HEK293 (cell line): Measurements from ENCODE around the gene S100PBP.

Source experiments
- CTCF ChIA-PET: fragments of 350-600 bp; formaldehyde crosslinking; extraction: SDS; loops from one replicate; lab custom pipeline; 2021; ENCODE audit warnings: antibody characterized with exemption; lab: Yijun Ruan, JAX
- POLR2A ChIA-PET: fragments of 300-600 bp; formaldehyde crosslinking; extraction: SDS; loops from one replicate; lab custom pipeline; 2020; ENCODE audit warnings: antibody characterized with exemption, inconsistent platforms; lab: Yijun Ruan, JAX
- H3K27ac ChIP-seq: fragments of 200-500 bp; sonication (Bioruptor generic); 2 replicates; pipeline ENCODE4 v1.5.1; 2014; ENCODE audit warnings: low read depth, low read length, control low read depth, inconsistent platforms; ENCODE audit errors: extremely low read depth
- H3K36me3 ChIP-seq, 2 experiments: fragments of 200-500 bp in 1 of 2; sonication (Bioruptor generic) in 1 of 2; 1 replicate in 1 of 2; 2 replicates in 1 of 2; pipeline ENCODE4 v1.5.1; 2014 to 2017; ENCODE audit warnings: inconsistent platforms in 2 of 2, low read length in 2 of 2; ENCODE audit not compliant: control insufficient read depth in 2 of 2, insufficient read depth in 1 of 2
- H3K4me1 ChIP-seq: fragments of 200-500 bp; sonication (Bioruptor generic); 2 replicates; pipeline ENCODE4 v1.5.1; 2014; ENCODE audit warnings: mild to moderate bottlenecking, low read length, inconsistent platforms; ENCODE audit not compliant: control insufficient read depth, insufficient read depth
- H3K4me3 ChIP-seq: 2 replicates; pipeline ENCODE4 v1.5.1; 2011; ENCODE audit warnings: low read depth, mild to moderate bottlenecking, control low read depth, low read length, moderate library complexity
- H3K9me3 ChIP-seq: fragments of 200-500 bp; sonication (Bioruptor generic); 2 replicates; pipeline ENCODE4 v1.5.1; 2014; ENCODE audit warnings: low read depth, low read length, inconsistent platforms; ENCODE audit not compliant: control insufficient read depth, insufficient read depth
- GLI2 ChIP-seq: fragments of 450-650 bp; formaldehyde crosslinking; IDR thresholded peaks from 2 replicates; pipeline ENCODE4; 2017; ENCODE audit warnings: missing biosample characterization, missing genetic modification characterization, low read depth, borderline replicate concordance
- GLI4 ChIP-seq: fragments of 450-650 bp; formaldehyde crosslinking; IDR thresholded peaks from 2 replicates; pipeline ENCODE4 v1.5.1; 2016; ENCODE audit warnings: missing biosample characterization, missing genetic modification characterization
- SALL2 ChIP-seq: fragments of 450-650 bp; formaldehyde crosslinking; IDR thresholded peaks from 2 replicates; pipeline ENCODE4 v1.5.0; 2017; ENCODE audit warnings: missing biosample characterization, mild to moderate bottlenecking, missing genetic modification characterization, borderline replicate concordance
- TRIM28 ChIP-seq: IDR thresholded peaks from 2 replicates; pipeline ENCODE4 v1.6.1; 2011; ENCODE audit warnings: low read length, control low read depth, borderline replicate concordance
- ZBTB8A ChIP-seq: fragments of 450-650 bp; formaldehyde crosslinking; IDR thresholded peaks from 2 replicates; pipeline ENCODE4 v1.5.1; 2016; ENCODE audit warnings: missing biosample characterization, missing genetic modification characterization
- ZFP37 ChIP-seq: fragments of 450-650 bp; formaldehyde crosslinking; IDR thresholded peaks from 2 replicates; pipeline ENCODE4 v1.5.1; 2016; ENCODE audit warnings: missing biosample characterization, missing genetic modification characterization
- ZNF175 ChIP-seq: fragments of 450-650 bp; formaldehyde crosslinking; IDR thresholded peaks from 2 replicates; pipeline ENCODE4 v1.5.1; 2016; ENCODE audit warnings: missing biosample characterization, missing genetic modification characterization
- ZNF184 ChIP-seq: fragments of 450-650 bp; IDR thresholded peaks from 2 replicates; pipeline ENCODE4 v1.5.1; 2018; ENCODE audit warnings: missing biosample characterization, mild to moderate bottlenecking, missing genetic modification characterization
- ZNF302 ChIP-seq: fragments of 450-650 bp; formaldehyde crosslinking; IDR thresholded peaks from 2 replicates; pipeline ENCODE4 v1.5.1; 2016; ENCODE audit warnings: missing biosample characterization, missing genetic modification characterization, low read depth
- ZNF366 ChIP-seq: fragments of 450-650 bp; formaldehyde crosslinking; conservative IDR thresholded peaks from 2 replicates; pipeline ENCODE4 v1.5.1; 2016; ENCODE audit warnings: missing biosample characterization, missing genetic modification characterization
- ZNF529 ChIP-seq: fragments of 450-650 bp; formaldehyde crosslinking; IDR thresholded peaks from 2 replicates; pipeline ENCODE4 v1.5.1; 2017; ENCODE audit warnings: missing genetic modification characterization, missing biosample characterization; ENCODE audit not compliant: insufficient replicate concordance
- ZNF610 ChIP-seq: fragments of 450-650 bp; formaldehyde crosslinking; IDR thresholded peaks from 2 replicates; pipeline ENCODE4 v1.5.1; 2016; ENCODE audit warnings: missing biosample characterization, missing genetic modification characterization, borderline replicate concordance
- TF ChIP-seq, protein P1 (sequence below): fragments of 450-650 bp; formaldehyde crosslinking; IDR thresholded peaks from 2 replicates; pipeline ENCODE4 v1.5.1; 2016; ENCODE audit warnings: missing biosample characterization, missing genetic modification characterization
- TF ChIP-seq, protein P2 (sequence below): fragments of 450-650 bp; formaldehyde crosslinking; IDR thresholded peaks from 2 replicates; pipeline ENCODE4 v1.5.1; 2016; ENCODE audit warnings: missing biosample characterization, missing genetic modification characterization
- TF ChIP-seq, protein P3 (sequence below): IDR thresholded peaks from 2 replicates; pipeline ENCODE4 v1.6.1; 2011; ENCODE audit warnings: mild to moderate bottlenecking, low read depth, low read length, borderline replicate concordance
- TF ChIP-seq, protein P4 (sequence below): fragments of 450-650 bp; formaldehyde crosslinking; IDR thresholded peaks from 2 replicates; pipeline ENCODE4 v1.5.1; 2016; ENCODE audit warnings: missing biosample characterization, missing genetic modification characterization
- TF ChIP-seq, protein P5 (sequence below): fragments of 450-650 bp; formaldehyde crosslinking; IDR thresholded peaks from 2 replicates; pipeline ENCODE4 v1.5.1; 2016; ENCODE audit warnings: missing biosample characterization, missing genetic modification characterization, borderline replicate concordance

Gene S100PBP

DNA sequence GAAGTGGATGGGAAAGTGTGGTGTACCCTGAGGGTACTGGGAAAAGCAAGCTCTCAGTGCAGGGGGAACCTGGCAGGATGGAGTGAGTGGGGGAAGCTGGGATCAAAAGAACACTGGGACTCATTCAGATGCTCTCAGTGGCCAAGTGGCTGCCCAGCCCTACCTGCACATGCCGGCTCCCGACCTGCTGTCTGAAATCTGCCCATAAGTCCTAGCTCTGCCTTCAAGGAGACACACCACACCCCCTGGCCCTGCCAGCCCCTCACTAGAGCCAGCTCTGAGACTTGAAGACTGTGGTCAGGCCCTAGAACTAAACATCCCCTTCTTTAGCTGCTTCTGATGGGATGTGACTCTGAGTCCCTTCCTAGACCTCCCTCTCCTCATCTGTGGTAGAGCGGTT is 81.5 kb downstream of the S100PBP start:
- Histone ChIP-seq H3K4me1 (no peaks in the 10 kb centered on the region), H3K27ac (no peak overlapping the region), H3K36me3 (no peaks in the 10 kb centered on the region), H3K4me3 (no peak overlapping the region), H3K9me3 (no peaks in the 10 kb centered on the region)
- no peak for TF ChIP-seq ZNF175 (tag by site-specific recombination)
- TF ChIP-seq, protein P1, sequence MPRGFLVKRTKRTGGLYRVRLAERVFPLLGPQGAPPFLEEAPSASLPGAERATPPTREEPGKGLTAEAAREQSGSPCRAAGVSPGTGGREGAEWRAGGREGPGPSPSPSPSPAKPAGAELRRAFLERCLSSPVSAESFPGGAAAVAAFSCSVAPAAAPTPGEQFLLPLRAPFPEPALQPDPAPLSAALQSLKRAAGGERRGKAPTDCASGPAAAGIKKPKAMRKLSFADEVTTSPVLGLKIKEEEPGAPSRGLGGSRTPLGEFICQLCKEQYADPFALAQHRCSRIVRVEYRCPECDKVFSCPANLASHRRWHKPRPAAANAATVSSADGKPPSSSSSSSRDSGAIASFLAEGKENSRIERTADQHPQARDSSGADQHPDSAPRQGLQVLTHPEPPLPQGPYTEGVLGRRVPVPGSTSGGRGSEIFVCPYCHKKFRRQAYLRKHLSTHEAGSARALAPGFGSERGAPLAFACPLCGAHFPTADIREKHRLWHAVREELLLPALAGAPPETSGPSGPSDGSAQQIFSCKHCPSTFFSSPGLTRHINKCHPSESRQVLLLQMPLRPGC (tag by site-specific recombination): no peak
- TF ChIP-seq, protein P2, sequence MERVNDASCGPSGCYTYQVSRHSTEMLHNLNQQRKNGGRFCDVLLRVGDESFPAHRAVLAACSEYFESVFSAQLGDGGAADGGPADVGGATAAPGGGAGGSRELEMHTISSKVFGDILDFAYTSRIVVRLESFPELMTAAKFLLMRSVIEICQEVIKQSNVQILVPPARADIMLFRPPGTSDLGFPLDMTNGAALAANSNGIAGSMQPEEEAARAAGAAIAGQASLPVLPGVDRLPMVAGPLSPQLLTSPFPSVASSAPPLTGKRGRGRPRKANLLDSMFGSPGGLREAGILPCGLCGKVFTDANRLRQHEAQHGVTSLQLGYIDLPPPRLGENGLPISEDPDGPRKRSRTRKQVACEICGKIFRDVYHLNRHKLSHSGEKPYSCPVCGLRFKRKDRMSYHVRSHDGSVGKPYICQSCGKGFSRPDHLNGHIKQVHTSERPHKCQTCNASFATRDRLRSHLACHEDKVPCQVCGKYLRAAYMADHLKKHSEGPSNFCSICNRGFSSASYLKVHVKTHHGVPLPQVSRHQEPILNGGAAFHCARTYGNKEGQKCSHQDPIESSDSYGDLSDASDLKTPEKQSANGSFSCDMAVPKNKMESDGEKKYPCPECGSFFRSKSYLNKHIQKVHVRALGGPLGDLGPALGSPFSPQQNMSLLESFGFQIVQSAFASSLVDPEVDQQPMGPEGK (tag by site-specific recombination): no peak
- CTCF ChIA-PET: interaction anchor here (0.6 to 2.3 kb wide), 5 partner anchors 9 to 108 kb away, joined by 3 to 6 read pairs (median 5); partner anchors contain the start of gene HPCA
- POLR2A ChIA-PET: interaction anchor here (0.6 kb wide), 1 partner anchor 91 kb away, joined by 5 read pairs; no protein-coding TSS in a partner anchor

DNA sequence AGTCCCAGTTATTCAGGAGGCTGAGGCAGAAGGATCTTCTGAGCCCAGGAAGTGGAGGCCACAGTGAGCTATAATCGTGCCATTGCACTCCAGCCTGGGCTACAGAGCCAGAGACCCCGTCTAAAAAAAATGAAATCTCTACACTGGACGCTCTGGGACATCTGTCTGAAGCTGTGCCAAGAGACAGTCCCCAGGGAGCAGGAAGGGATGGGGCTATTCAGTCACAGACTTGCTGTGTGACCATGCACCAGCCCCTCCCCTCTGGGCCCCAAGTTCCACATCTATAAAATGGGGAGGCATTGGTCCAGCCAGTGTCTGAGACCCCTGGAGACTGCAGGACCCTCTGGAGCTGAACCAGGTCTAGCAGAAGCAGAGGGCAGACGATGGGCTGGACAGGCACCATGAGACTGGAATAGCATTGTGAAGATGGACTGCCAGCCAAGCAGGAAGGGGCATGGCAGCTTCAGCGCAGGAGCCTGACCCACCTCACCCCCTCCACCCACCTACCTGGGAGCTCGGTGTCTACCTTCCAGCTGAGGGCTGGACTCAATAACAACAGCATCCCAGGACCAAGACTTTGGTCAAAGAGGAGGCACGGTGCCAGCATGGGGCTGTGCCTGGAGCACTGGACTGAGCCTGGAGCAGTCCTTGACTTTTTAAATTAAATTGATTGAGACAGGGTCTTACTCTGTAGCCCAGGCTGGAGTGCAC is 82.3 kb downstream of the S100PBP start:
- ChIA-PET CTCF (interaction anchor here (1.5 to 2.3 kb wide), 2 partner anchors 10 to 34 kb away, joined by 3 to 6 read pairs; no protein-coding TSS in a partner anchor), POLR2A (no interaction called here)
- H3K4me3 ChIP-seq: no peak overlapping the region
- H3K9me3 ChIP-seq: no peaks in the 10 kb centered on the region
- TF ChIP-seq, protein P3, sequence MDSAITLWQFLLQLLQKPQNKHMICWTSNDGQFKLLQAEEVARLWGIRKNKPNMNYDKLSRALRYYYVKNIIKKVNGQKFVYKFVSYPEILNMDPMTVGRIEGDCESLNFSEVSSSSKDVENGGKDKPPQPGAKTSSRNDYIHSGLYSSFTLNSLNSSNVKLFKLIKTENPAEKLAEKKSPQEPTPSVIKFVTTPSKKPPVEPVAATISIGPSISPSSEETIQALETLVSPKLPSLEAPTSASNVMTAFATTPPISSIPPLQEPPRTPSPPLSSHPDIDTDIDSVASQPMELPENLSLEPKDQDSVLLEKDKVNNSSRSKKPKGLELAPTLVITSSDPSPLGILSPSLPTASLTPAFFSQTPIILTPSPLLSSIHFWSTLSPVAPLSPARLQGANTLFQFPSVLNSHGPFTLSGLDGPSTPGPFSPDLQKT: no peak
- no peak for TF ChIP-seq ZFP37 (tag by site-specific recombination)
- TF ChIP-seq, protein P4, sequence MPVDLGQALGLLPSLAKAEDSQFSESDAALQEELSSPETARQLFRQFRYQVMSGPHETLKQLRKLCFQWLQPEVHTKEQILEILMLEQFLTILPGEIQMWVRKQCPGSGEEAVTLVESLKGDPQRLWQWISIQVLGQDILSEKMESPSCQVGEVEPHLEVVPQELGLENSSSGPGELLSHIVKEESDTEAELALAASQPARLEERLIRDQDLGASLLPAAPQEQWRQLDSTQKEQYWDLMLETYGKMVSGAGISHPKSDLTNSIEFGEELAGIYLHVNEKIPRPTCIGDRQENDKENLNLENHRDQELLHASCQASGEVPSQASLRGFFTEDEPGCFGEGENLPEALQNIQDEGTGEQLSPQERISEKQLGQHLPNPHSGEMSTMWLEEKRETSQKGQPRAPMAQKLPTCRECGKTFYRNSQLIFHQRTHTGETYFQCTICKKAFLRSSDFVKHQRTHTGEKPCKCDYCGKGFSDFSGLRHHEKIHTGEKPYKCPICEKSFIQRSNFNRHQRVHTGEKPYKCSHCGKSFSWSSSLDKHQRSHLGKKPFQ (tag by site-specific recombination): no peak
- no peak for TF ChIP-seq ZNF610
- TF ChIP-seq GLI2 (tag by site-specific recombination): no peak
- TF ChIP-seq ZNF529 (tag by site-specific recombination): no peak
- no peak for TF ChIP-seq ZBTB8A
- TF ChIP-seq ZNF184: no peak
- TF ChIP-seq SALL2 (tag by site-specific recombination): no peak
- H3K27ac ChIP-seq: no peak overlapping the region
- no peaks in the 10 kb centered on the region for H3K36me3 ChIP-seq
- H3K4me1 ChIP-seq: no peaks in the 10 kb centered on the region

DNA sequence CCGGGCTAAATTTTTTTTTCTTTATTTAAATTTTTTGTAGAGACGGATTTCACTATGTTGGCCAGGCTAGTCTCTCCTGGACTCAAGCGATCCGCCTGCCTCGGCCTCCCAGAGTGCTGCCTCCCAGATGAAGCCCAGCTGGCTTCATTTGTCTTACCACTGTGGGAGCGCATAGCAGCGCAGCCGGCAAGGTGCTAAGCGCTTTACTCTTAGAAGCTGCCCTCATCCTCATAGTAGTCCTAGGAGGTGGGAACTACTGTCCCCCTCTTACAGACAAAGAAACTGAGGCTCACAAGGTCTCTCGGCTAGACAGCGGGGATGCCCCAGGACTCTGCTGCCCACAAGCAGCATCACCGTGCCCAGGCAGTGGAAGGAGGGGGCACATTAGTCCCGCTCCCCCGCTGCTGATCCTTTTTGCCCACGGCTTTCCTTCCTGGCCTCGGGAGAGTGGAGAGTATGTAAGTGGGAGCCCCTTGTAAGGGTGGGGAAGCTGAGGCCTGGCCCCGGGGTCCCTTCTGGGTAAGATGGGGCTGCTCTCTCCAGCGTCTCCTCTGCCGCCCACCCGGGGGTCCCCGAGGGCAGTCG is 83.0 kb downstream of the S100PBP start:
- H3K4me3 ChIP-seq: peak overlapping the region; percentile 41
- H3K36me3 ChIP-seq: no peaks in the 10 kb centered on the region
- ChIA-PET POLR2A (no interaction called here), CTCF (interaction anchor here (0.6 to 1.5 kb wide), 2 partner anchors 33 to 240 kb away, joined by 3 read pairs; no protein-coding TSS in a partner anchor)
- no peaks in the 10 kb centered on the region for H3K4me1 ChIP-seq
- H3K9me3 ChIP-seq: no peaks in the 10 kb centered on the region
- H3K27ac ChIP-seq: no peak overlapping the region
- TF ChIP-seq ZNF366 (tag by site-specific recombination) (no peak), ZNF302 (tag by site-specific recombination) (no peak), GLI4 (tag by site-specific recombination) (no peak), TRIM28 (no peak), SALL2 (tag by site-specific recombination) (no peak)
- TF ChIP-seq, protein P5, sequence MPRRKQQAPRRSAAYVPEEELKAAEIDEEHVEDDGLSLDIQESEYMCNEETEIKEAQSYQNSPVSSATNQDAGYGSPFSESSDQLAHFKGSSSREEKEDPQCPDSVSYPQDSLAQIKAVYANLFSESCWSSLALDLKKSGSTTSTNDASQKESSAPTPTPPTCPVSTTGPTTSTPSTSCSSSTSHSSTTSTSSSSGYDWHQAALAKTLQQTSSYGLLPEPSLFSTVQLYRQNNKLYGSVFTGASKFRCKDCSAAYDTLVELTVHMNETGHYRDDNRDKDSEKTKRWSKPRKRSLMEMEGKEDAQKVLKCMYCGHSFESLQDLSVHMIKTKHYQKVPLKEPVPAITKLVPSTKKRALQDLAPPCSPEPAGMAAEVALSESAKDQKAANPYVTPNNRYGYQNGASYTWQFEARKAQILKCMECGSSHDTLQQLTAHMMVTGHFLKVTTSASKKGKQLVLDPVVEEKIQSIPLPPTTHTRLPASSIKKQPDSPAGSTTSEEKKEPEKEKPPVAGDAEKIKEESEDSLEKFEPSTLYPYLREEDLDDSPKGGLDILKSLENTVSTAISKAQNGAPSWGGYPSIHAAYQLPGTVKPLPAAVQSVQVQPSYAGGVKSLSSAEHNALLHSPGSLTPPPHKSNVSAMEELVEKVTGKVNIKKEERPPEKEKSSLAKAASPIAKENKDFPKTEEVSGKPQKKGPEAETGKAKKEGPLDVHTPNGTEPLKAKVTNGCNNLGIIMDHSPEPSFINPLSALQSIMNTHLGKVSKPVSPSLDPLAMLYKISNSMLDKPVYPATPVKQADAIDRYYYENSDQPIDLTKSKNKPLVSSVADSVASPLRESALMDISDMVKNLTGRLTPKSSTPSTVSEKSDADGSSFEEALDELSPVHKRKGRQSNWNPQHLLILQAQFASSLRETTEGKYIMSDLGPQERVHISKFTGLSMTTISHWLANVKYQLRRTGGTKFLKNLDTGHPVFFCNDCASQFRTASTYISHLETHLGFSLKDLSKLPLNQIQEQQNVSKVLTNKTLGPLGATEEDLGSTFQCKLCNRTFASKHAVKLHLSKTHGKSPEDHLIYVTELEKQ (tag by site-specific recombination): no peak
- TF ChIP-seq, protein P2 (tag by site-specific recombination): no peak
